DND-41 (cell line): ENCODE data around the gene SLC22A7.

Experiments
- ATAC-seq: fragments of 200-7000 bp; cut with Tn5 transposase; 3 replicates; pipeline ENCODE4 v1.9.1; 2021; ENCODE audit warnings: low read depth; ENCODE audit not compliant: insufficient read depth
- DNase-seq: peaks from one replicate; pipeline ENCODE4 v3.0.0-alpha.2; 2020
- H2AFZ ChIP-seq: 2 replicates; pipeline ENCODE4 v1.6.0; 2012; ENCODE audit warnings: low read depth, low read length
- H3K27ac ChIP-seq: 2 replicates; pipeline ENCODE4 v1.5.1; 2012; ENCODE audit warnings: low read length, inconsistent platforms
- H3K27me3 ChIP-seq: fragments of 200-600 bp; sonication (generic); 2 replicates; pipeline ENCODE4 v1.6.0; 2012; ENCODE audit warnings: low read length, mild to moderate bottlenecking, inconsistent platforms; ENCODE audit not compliant: insufficient read depth, poor library complexity
- H3K36me3 ChIP-seq: 2 replicates; pipeline ENCODE4 v1.5.1; 2012; ENCODE audit warnings: low read length, inconsistent platforms; ENCODE audit not compliant: insufficient read depth
- H3K4me1 ChIP-seq: 2 replicates; pipeline ENCODE4 v1.5.1; 2012; ENCODE audit warnings: mild to moderate bottlenecking, low read length; ENCODE audit not compliant: insufficient read depth
- H3K4me2 ChIP-seq: 2 replicates; pipeline ENCODE4 v1.6.0; 2012; ENCODE audit warnings: mild to moderate bottlenecking, moderate library complexity, low read length, inconsistent platforms; ENCODE audit not compliant: insufficient read depth
- H3K4me3 ChIP-seq, 2 experiments: fragments of 200-600 bp in 1 of 2; shearing (Covaris generic) in 1 of 2; 2 replicates each; pipeline ENCODE4 v1.5.1; 2012 to 2016; ENCODE audit warnings: inconsistent platforms in 2 of 2, low read length in 2 of 2, mild to moderate bottlenecking in 2 of 2, low read depth in 1 of 2, moderate library complexity in 1 of 2
- H3K79me2 ChIP-seq: 2 replicates; pipeline ENCODE4 v1.6.0; 2012; ENCODE audit warnings: low read length, inconsistent platforms; ENCODE audit not compliant: insufficient read depth
- H3K9ac ChIP-seq: 2 replicates; pipeline ENCODE4 v1.6.0; 2012; ENCODE audit warnings: low read depth, mild to moderate bottlenecking, inconsistent platforms, low read length, moderate library complexity
- H3K9me3 ChIP-seq: 2 replicates; pipeline ENCODE4 v1.5.1; 2012; ENCODE audit warnings: low read length, moderate library complexity, mild to moderate bottlenecking, inconsistent platforms; ENCODE audit not compliant: insufficient read depth, severe bottlenecking
- H4K20me1 ChIP-seq: 2 replicates; pipeline ENCODE4 v1.6.0; 2012; ENCODE audit warnings: low read length; ENCODE audit not compliant: insufficient read depth
- EZH2 ChIP-seq: IDR thresholded peaks from 3 replicates; pipeline ENCODE4 v1.6.1; 2012; ENCODE audit warnings: borderline replicate concordance, low read depth, mild to moderate bottlenecking, moderate library complexity, low read length, inconsistent platforms; ENCODE audit not compliant: severe bottlenecking
- TF ChIP-seq, protein P1 (sequence below): IDR thresholded peaks from 2 replicates; pipeline ENCODE4 v1.5.1; 2012; ENCODE audit warnings: borderline replicate concordance, low read length, moderate library complexity, mild to moderate bottlenecking; ENCODE audit not compliant: poor library complexity, severe bottlenecking; ENCODE audit errors: extremely low read depth

SLC22A7 gene

DNA sequence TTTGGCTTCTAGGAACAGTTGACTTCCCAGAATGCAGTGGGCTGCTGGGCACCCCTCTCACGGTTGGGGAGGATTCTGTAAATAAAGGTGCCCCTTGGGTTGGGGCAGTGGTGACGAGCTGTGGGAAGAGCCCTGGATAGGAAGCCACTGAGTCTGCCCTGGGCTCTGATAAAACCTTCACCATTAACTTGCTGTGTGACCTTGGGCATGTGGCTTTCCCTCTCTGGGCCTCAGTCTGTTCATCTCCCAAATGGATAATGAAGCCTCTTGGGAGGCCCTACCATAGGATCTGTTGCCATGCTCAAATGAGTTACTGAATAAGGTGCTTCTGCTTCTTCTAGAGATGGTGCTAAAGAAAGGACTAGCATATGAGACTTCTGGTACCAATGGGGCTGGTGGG, 6.8 kb downstream of the SLC22A7 start:
- H3K9ac ChIP-seq: no peak overlapping the region
- H3K27ac ChIP-seq: no peak overlapping the region
- no peak overlapping the region for H3K4me3 ChIP-seq
- H3K9me3 ChIP-seq: no peaks in the 10 kb centered on the region
- TF ChIP-seq, protein P1, sequence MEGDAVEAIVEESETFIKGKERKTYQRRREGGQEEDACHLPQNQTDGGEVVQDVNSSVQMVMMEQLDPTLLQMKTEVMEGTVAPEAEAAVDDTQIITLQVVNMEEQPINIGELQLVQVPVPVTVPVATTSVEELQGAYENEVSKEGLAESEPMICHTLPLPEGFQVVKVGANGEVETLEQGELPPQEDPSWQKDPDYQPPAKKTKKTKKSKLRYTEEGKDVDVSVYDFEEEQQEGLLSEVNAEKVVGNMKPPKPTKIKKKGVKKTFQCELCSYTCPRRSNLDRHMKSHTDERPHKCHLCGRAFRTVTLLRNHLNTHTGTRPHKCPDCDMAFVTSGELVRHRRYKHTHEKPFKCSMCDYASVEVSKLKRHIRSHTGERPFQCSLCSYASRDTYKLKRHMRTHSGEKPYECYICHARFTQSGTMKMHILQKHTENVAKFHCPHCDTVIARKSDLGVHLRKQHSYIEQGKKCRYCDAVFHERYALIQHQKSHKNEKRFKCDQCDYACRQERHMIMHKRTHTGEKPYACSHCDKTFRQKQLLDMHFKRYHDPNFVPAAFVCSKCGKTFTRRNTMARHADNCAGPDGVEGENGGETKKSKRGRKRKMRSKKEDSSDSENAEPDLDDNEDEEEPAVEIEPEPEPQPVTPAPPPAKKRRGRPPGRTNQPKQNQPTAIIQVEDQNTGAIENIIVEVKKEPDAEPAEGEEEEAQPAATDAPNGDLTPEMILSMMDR: no peak
- no peak for TF ChIP-seq EZH2
- ATAC-seq (no peak), DNase-seq (no peak)
- H4K20me1 ChIP-seq: 0 out of 2 replicates have a peak, but pooled peaks cover 5% of the 10 kb centered on the region
- no peak overlapping the region for H2AFZ ChIP-seq
- no peaks in the 10 kb centered on the region for H3K27me3 ChIP-seq
- no peaks in the 10 kb centered on the region for H3K4me1 ChIP-seq
- H3K36me3 ChIP-seq: no peaks in the 10 kb centered on the region
- H3K4me2 ChIP-seq: no peak overlapping the region
- H3K79me2 ChIP-seq: no peaks in the 10 kb centered on the region

DNA sequence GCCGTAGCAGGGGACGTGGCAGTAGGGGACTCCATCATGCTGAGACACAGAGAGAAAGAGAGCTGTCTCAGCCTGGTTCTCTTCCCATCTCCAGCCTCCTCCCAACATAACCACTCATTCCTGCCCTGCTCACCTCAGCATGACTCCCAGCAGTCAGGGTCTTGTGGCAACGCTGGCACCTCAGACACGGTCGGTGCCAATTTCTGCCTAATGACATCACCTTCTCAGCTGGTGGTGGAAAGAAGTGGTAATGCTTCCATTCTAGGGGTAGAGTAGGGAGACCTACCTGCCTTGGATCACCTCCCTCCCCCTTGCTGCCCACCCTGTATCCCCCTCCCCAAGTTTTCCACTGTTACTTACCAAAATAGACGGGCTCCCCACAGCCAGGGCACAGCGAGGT, 8.0 kb downstream of the SLC22A7 start:
- H2AFZ ChIP-seq: no peak overlapping the region
- H3K27me3 ChIP-seq: no peaks in the 10 kb centered on the region
- H3K27ac ChIP-seq: no peak overlapping the region
- ATAC-seq (no peak), DNase-seq (no peak)
- H3K36me3 ChIP-seq: no peaks in the 10 kb centered on the region
- H4K20me1 ChIP-seq: 0 out of 2 replicates have a peak, but pooled peaks cover 5% of the 10 kb centered on the region
- no peak overlapping the region for H3K4me2 ChIP-seq
- no peak for TF ChIP-seq EZH2
- TF ChIP-seq, protein P1: no peak
- H3K9ac ChIP-seq: no peak overlapping the region
- no peak overlapping the region for H3K4me3 ChIP-seq
- no peaks in the 10 kb centered on the region for H3K4me1 ChIP-seq
- no peaks in the 10 kb centered on the region for H3K79me2 ChIP-seq
- no peaks in the 10 kb centered on the region for H3K9me3 ChIP-seq

DNA sequence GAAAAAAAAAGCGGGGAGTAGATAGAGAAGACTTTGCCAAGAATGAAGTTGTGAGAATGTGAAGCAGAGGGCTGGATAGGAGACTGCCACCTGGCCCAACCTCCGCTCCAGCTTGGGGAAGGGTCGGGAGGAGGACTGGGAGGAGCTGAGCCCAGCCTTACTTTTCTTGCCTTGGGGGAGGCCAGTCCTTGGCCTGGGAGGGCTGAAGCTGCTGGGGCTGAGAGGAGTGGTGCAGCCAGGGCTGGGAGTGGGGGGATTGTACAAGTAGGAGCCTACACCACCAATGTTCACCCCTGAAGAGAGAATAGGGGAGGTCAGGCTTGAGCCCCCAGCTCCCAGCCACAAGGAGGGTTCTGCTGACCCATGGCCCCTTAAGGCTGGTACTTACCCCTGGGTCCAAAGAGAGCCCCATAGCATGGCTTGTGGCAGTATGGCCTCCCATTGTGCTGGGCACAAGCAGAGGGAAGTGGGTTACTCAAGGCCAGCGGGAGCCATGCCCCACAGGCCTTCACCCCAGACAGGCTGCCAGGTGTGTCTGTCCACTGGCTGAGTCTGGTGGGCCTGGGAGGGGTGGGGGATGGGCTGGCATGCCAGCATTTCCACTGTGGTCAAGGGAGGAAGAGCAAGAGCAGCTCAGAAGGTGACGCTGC, 9.5 kb downstream of the SLC22A7 start:
- no peak overlapping the region for H3K4me3 ChIP-seq
- no peak overlapping the region for H3K4me2 ChIP-seq
- no peak overlapping the region for H3K9ac ChIP-seq

More for the DNA sequence above, 9.5 kb downstream of the SLC22A7 start:
- TF ChIP-seq, protein P1: no peak
- no peak for TF ChIP-seq EZH2
- no peak overlapping the region for H2AFZ ChIP-seq
- DNase-seq: no peak
- H3K79me2 ChIP-seq: no peaks in the 10 kb centered on the region
- H3K27me3 ChIP-seq: no peaks in the 10 kb centered on the region
- no peak for ATAC-seq
- H3K4me1 ChIP-seq: no peaks in the 10 kb centered on the region
- no peaks in the 10 kb centered on the region for H3K9me3 ChIP-seq
- H4K20me1 ChIP-seq: 0 out of 2 replicates have a peak, but pooled peaks cover 5% of the 10 kb centered on the region
- no peak overlapping the region for H3K27ac ChIP-seq
- H3K36me3 ChIP-seq: no peaks in the 10 kb centered on the region
